GM19238 (cell line): Measurements from ENCODE around the gene NLRC3.
"Not testable (repeated sequence)": the region's sequence is repeated elsewhere in the genome, so short reads cannot be mapped to it uniquely, and the experiment has no call there.

Source experiments
- DNase-seq: peaks from one replicate; pipeline ENCODE4 v3.0.0; 2011; ENCODE audit warnings: low spot score; ENCODE audit not compliant: insufficient read length

Gene NLRC3

GRCh38 chr16:3514621-3515020 lies 62.6 kb downstream of the NLRC3 start:
- no peak for DNase-seq

GRCh38 chr16:3513892-3514583 lies 63.2 kb downstream of the NLRC3 start:
- DNase-seq, result no peak

GRCh38 chr16:3511286-3512180 lies 65.7 kb downstream of the NLRC3 start:
- no peak for DNase-seq

GRCh38 chr16:3510416-3510815 lies 66.8 kb downstream of the NLRC3 start:
- no peak for DNase-seq

- DNase-seq, result no peak
These were observed 67.7 kb downstream of the NLRC3 start for GRCh38 chr16:3509470-3509928.

GRCh38 chr16:3508736-3509135 lies 68.5 kb downstream of the NLRC3 start:
- DNase-seq, result no peak

GRCh38 chr16:3503523-3503922 lies 73.7 kb downstream of the NLRC3 start:
- no peak for DNase-seq

GRCh38 chr16:3501783-3502400 lies 75.3 kb downstream of the NLRC3 start:
- DNase-seq, result no peak

GRCh38 chr16:3501412-3501761 lies 75.8 kb downstream of the NLRC3 start:
- not testable (repeated sequence) for DNase-seq

- no peak for DNase-seq
These were observed 78.2 kb downstream of the NLRC3 start for GRCh38 chr16:3498988-3499387.

- no peak for DNase-seq
These were observed 79.4 kb downstream of the NLRC3 start for GRCh38 chr16:3497771-3498170.

GRCh38 chr16:3496386-3496785 lies 80.8 kb downstream of the NLRC3 start:
- DNase-seq, result no peak

GRCh38 chr16:3495176-3495575 lies 82.0 kb downstream of the NLRC3 start, which contains the start of gene C16orf90:
TSS of gene C16orf90 (minus strand) at chr16:3495489. CDS start at chr16:3495421, 68 bp downstream.
- DNase-seq, result no peak

GRCh38 chr16:3494386-3494973 lies 82.7 kb downstream of the NLRC3 start:
- no peak for DNase-seq

GRCh38 chr16:3492356-3492755 lies 84.8 kb downstream of the NLRC3 start:
- no peak for DNase-seq

- no peak for DNase-seq
These were observed 86.1 kb downstream of the NLRC3 start for GRCh38 chr16:3490911-3491629.
